OCI-LY7 (cell line): ENCODE measurements around the gene ARFGEF2. TPM values are rescaled to one million over a fixed set of nuclear protein-coding genes. Genes with fewer than 3 reads are reported as not detected.

Experiments used
- BruUV-seq: library from RNA; stranded (reverse); fragments of 400-500 nt; replicated peaks from 2 replicates; lab custom pipeline; 2021; lab: Mats Ljungman, UMichigan
- CTCF ChIA-PET: fragments of 300-600 bp; sonication (Branson Sonifier 250); formaldehyde crosslinking; loops from one replicate; lab custom pipeline; 2022; ENCODE audit warnings: antibody characterized with exemption; ENCODE audit not compliant: unreplicated experiment; lab: Charles Lee
- POLR2A ChIA-PET: fragments of 300-600 bp; sonication (Branson Sonifier 250); formaldehyde crosslinking; loops from one replicate; lab custom pipeline; 2022; ENCODE audit warnings: antibody characterized with exemption; lab: Charles Lee
- DNase-seq: peaks from one replicate; pipeline ENCODE4 v3.0.0-alpha.2; 2015; ENCODE audit warnings: low spot score
- H2AFZ ChIP-seq: fragments of 200-600 bp; sonication (generic), shearing (Covaris generic); 2 replicates; pipeline ENCODE4 v1.6.1; 2014; ENCODE audit warnings: mild to moderate bottlenecking, antibody characterized with exemption, low read length, moderate library complexity
- H3K27ac ChIP-seq: fragments of 200-600 bp; sonication (generic); 2 replicates; pipeline ENCODE4 v1.5.1; 2014; ENCODE audit warnings: mixed run types, low read depth, mild to moderate bottlenecking, moderate library complexity, low read length, inconsistent platforms; ENCODE audit not compliant: poor library complexity, severe bottlenecking
- H3K36me3 ChIP-seq: fragments of 200-600 bp; sonication (generic); 2 replicates; pipeline ENCODE4 v1.6.1; 2014; ENCODE audit warnings: mild to moderate bottlenecking, antibody characterized with exemption, low read length, moderate library complexity, mixed read lengths; ENCODE audit not compliant: insufficient read depth
- H3K4me1 ChIP-seq: fragments of 200-600 bp; sonication (generic); 2 replicates; pipeline ENCODE4 v1.5.1; 2014; ENCODE audit warnings: mild to moderate bottlenecking, low read length; ENCODE audit not compliant: insufficient read depth, poor library complexity, severe bottlenecking
- H3K4me2 ChIP-seq: fragments of 200-600 bp; sonication (generic); 2 replicates; pipeline ENCODE4 v1.6.1; 2014; ENCODE audit warnings: mild to moderate bottlenecking, low read length
- H3K4me3 ChIP-seq: fragments of 200-600 bp; sonication (generic); 2 replicates; pipeline ENCODE4 v1.5.1; 2014; ENCODE audit warnings: mild to moderate bottlenecking, low read depth, low read length; ENCODE audit not compliant: poor library complexity, severe bottlenecking
- H3K79me2 ChIP-seq: fragments of 200-600 bp; sonication (generic); 2 replicates; pipeline ENCODE4 v1.6.1; 2016; ENCODE audit warnings: low read depth, mild to moderate bottlenecking, low read length, moderate library complexity, mixed read lengths; ENCODE audit not compliant: insufficient read depth
- H3K9me2 ChIP-seq: fragments of 200-600 bp; sonication (generic); 2 replicates; pipeline ENCODE4 v1.6.1; 2016; ENCODE audit warnings: mild to moderate bottlenecking, low read length, mixed read lengths; ENCODE audit not compliant: insufficient read depth
- H3K9me3 ChIP-seq: fragments of 200-600 bp; sonication (generic); 2 replicates; pipeline ENCODE4 v1.6.1; 2014; ENCODE audit warnings: mild to moderate bottlenecking, mixed run types, low read length, mixed read lengths
- H4K20me1 ChIP-seq: fragments of 200-600 bp; sonication (generic); 2 replicates; pipeline ENCODE4 v1.6.1; 2014; ENCODE audit warnings: mild to moderate bottlenecking, antibody characterized with exemption, low read length, moderate library complexity, mixed read lengths; ENCODE audit not compliant: insufficient read depth
- CTCF ChIP-seq: fragments of 200-600 bp; sonication (generic); conservative IDR thresholded peaks from 2 replicates; pipeline ENCODE4 v1.5.1; 2014; ENCODE audit warnings: mild to moderate bottlenecking, antibody characterized with exemption, low read length, moderate library complexity, mixed read lengths
- EZH2phosphoT487 ChIP-seq: fragments of 200-600 bp; sonication (generic); IDR thresholded peaks from 2 replicates; pipeline ENCODE4 v1.6.1; 2018; ENCODE audit warnings: low read depth, borderline replicate concordance, mild to moderate bottlenecking, mixed run types, antibody characterized with exemption, low read length, moderate library complexity, mixed read lengths
- intact Hi-C: fragments of 100-400 bp; cut with micrococcal nuclease; formaldehyde crosslinking; loops from one replicate; pipeline ENCODE4 v1.10.0; 2022; ENCODE audit not compliant: unreplicated experiment
- total RNA-seq, 2 experiments: library from RNA; depleted of rRNA in 1 of 2; stranded (reverse); fragments of >200 nt in 1 of 2; shearing (Covaris generic) in 1 of 2; gene quantifications; 2 replicates each; pipeline ENCODE4 v1.2.3, GENCODE V29; 2014 to 2022

Gene ARFGEF2
- total RNA-seq, 2 experiments from 2014 or later: 23.4 to 42.1 TPM

- DNase-seq: no peak
- POLR2A ChIA-PET: interaction anchor here (0.6 to 0.7 kb wide), 2 partner anchors 19 to 85 kb away, joined by 5 read pairs; no protein-coding TSS in a partner anchor
- TF ChIP-seq CTCF: no peak
- TF ChIP-seq EZH2phosphoT487: no peak
- Histone ChIP-seq H3K4me3 (no peak overlapping the region), H2AFZ (no peak overlapping the region), H3K36me3 (no peaks in the 10 kb centered on the region), H3K4me1 (no peaks in the 10 kb centered on the region), H3K79me2 (no peaks in the 10 kb centered on the region), H4K20me1 (no peaks in the 10 kb centered on the region), H3K9me3 (no peaks in the 10 kb centered on the region), H3K27ac (no peak overlapping the region), H3K9me2 (no peaks in the 10 kb centered on the region), H3K4me2 (no peak overlapping the region)
- intact Hi-C loops: no loop called here
- no TSS peak for BruUV-seq
- CTCF ChIA-PET: no interaction called here
Observed at GRCh38 chr20:48880981-48881657, 40.4 kb upstream of the ARFGEF2 start.

- CTCF ChIA-PET: no interaction called here
- no TSS peak for BruUV-seq
Observed at GRCh38 chr20:48885237-48885636, 36.3 kb upstream of the ARFGEF2 start.

More at GRCh38 chr20:48885237-48885636, 36.3 kb upstream of the ARFGEF2 start:
- H3K4me1 ChIP-seq: no peaks in the 10 kb centered on the region
- H3K4me3 ChIP-seq: no peak overlapping the region
- no peaks in the 10 kb centered on the region for H3K36me3 ChIP-seq
- no peak overlapping the region for H2AFZ ChIP-seq
- H3K9me2 ChIP-seq: no peaks in the 10 kb centered on the region
- intact Hi-C loops: no loop called here
- H3K79me2 ChIP-seq: no peaks in the 10 kb centered on the region
- H3K27ac ChIP-seq: no peak overlapping the region
- H4K20me1 ChIP-seq: no peaks in the 10 kb centered on the region
- no peaks in the 10 kb centered on the region for H3K9me3 ChIP-seq
- no peak for DNase-seq
- POLR2A ChIA-PET: interaction anchor here (0.6 kb wide), 2 partner anchors 108 to 616 kb away, joined by 3 read pairs; no protein-coding TSS in a partner anchor
- no peak overlapping the region for H3K4me2 ChIP-seq
- TF ChIP-seq CTCF (no peak), EZH2phosphoT487 (no peak)
